Cortex of kidney (tissue), 1 donor: Measurements from ENCODE around the gene MRPS15.
"Not testable (repeated sequence)": the region's sequence is repeated elsewhere in the genome, so short reads cannot be mapped to it uniquely, and the experiment has no call there.

Experiments
- DNase-seq: peaks from one replicate; lab custom pipeline; 2025; lab: John Stamatoyannopoulos, UW

Gene MRPS15

DNA sequence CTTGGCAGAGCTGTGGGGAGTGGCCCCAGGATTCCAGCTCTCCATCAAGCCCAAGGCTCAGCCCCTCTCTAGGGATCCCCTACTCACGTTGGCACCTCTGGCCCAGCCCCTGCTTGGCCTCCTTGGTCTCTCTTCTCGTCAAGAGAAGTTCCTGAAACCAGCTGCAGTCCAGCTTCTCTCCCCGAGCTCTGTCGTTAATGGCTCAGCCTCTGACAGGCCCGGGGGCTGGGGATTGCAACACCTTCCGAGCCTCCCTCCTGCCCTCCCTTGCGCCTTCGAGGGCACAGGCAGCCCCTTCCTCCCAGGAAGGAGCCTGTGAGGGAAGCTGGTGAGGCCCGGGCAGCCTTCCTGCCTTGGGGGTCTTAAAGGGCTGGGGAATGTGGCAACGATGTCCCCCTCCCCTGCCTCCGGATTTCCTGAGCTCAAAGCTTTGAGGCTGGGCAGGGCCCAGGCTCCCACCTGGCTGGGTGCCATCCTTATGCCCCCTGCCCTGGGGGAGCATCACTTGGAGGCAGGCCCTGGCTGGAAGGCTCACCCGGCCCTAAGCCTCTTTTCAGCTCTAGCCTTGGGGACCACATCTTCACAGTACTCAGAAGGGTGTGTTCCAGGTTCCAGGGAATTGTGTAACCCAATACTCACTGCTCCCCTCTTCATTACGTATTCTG, 18.7 kb upstream of the MRPS15 start, which contains the start of gene CSF3R:
TSS of gene CSF3R (minus strand) at position 190 of the 665 bp plus-strand sequence. CDS start 3,417 bp downstream, outside the sequence.
- DNase-seq: no peak

DNA sequence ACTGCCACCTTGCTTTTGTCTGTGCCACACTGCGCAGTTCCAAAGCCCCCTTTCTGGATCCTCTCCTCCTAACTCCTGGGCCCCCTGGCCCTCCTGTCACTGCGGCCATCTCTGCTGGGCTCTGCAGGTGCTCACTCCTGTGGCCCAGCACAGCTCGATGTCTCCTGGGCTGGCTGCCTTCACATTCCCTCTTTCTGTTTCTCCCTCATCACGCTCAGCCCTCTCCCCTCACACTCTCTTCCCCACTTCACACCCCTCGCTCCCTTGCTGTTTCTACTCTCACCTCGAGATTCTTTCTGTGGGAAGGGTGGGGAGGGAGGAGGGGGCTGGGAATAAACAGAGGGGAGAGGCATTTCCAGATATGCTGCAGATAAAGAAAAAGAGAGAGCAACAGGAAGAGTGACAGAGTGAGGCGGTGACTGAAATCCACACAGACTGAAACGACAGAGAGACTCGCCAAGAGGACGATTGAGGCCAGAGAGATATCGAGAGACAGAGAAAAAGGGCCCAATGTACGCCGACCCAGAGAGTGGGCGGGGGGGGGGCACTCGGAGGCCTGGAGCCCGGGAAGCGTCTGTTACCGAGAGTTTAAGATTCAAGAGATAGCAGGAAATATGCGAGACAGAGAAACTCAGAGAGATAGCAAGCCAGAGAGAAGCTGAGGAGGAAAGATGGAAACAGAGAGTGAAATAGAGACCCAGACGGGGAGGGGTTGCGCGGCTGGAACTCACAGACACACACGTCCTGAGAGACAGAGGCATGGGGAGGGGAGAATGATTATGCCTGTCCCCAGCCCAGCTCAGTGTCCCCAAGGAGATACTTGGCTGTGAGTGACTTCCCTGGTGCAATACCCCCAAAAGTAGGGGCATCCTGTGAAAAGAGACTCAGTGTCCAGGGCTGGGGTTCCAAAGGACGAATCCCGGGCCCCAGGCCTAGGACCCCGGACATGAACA, 17.9 kb upstream of the MRPS15 start:
- no peak for DNase-seq

DNA sequence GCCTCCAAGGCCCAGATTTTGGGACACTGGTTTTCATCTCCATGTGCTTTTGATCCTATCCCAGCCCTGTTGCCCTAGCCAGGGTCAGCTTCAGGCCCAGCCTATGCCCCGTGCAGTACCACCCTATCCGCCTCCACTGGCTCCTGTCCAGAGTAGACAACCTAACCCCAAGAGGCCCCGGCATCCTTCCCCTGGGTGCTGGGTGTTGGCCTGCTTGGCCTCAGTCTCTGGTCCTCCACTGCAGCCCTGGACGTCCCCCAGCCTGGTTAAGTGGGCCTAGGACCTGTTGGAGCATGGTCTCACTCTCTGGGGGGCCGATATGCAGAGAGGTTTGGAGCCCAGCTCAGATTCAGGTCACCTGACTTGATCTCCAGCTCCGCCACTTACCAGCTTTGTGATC, 16.9 kb upstream of the MRPS15 start:
- no peak for DNase-seq

DNA sequence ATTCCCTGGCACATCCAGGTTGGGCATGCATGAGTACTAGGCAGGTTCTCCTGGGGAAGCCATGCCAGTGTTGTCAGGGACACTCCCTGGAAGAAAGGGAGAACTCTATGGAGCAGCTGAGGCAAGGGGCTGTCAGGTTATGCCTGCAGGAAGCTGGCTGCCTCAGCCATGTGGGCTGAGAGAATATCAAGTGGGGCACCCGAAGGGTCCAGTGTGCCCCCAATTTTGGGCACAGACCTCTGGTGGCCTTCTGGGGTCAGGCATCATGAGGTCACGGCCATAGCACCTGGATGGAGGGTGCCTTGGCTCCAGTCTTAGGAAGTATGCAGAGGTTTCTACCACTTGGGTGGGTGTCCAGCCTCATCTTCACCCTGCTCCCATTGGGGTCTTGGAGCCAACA, 16.0 kb upstream of the MRPS15 start:
- no peak for DNase-seq

DNA sequence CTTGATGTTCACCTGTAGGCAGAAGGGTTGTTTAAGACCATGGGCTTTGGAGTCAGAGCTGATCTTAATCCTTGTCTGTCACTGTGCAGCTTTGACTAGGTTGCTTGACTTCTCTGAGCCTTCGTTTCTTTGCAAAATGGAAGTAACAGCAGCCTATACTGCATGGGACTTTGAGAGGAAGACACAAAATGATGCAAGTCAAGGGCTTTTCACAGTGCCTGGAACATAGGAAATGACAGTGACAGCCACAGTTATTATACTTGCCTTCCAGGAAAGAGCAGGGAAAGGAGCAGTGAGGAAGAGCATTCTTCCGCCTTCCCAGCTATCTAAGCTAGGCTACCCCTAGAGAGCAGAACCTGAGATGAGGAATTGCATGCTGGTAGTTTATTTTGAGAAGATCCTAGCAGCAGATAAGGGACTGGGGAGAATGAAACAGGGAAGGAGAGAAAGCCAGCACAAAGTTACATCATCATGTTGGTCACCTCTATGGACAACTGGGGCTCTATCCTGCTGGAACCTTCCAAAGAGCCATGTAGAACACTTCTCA, 15.4 kb upstream of the MRPS15 start:
- DNase-seq: no peak

DNA sequence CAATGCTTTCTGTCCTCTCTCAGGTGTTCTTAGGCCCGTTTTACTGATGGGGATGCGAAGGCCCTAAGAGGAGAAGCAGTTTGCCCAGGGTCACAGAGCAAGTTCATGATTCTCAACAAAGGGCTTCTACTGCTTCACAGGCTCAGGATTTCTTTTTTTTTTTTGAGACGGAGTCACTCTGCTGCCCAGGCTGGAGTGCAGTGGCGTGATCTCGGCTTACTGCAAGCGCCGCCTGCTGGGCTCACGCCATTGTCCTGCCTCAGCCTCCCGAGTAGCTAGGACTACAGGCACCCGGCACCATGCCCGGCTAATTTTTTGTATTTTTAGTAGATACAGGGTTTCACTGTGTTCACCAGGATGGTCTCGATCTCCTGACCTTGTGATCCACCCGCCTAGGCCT, 13.4 kb upstream of the MRPS15 start:
- DNase-seq: not testable (repeated sequence)

DNA sequence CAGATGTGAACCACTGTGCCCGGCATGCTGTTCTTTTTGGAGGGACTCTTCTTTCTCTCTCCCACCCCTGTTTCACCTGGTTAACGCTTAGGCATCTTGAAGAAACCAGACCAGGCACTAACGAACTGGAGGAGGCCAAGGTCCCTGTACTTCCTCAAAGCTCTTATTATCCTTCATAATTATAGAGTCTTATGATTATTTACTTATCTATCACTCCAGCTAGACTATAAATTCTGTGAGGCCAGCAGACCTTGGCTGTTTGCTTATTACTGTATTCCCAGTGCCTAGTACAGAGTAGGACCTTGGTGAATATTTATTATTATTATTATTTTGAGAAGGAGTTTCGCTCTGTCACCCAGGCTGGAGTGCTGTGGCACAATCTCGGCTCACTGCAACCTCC, 12.8 kb upstream of the MRPS15 start:
- no peak for DNase-seq

DNA sequence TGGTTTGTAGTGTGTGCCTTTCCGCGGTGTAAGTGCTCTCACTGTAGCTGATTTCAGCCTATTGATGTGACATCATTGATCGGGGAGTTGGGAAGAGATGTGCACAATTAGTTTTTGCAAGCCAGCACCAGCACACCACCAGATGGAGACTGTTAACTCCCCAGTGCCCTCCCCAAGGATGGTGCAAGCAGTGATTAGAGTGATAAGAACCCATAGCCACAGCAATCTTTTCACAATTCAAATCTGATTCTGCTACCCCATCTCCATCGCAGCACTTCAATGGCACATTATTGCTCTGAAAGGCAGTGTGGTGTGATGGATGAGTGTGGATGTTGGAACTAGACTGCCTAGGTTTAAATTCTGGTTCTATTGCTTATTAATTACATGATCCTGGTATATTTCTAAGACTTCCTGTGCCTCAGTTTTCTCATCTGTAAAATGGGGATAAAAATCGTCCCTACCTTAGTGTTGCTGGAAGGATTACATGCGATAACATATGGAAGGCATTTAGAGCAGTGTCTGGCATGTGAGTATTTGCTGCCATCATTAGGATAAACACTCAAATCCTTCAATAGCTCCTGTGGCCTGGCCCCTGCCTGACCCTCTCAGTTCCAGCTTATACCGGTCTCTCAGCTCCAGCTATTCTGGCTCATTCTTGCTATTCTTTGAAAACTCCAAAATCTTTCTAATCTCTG, 11.9 kb upstream of the MRPS15 start:
- no peak for DNase-seq

DNA sequence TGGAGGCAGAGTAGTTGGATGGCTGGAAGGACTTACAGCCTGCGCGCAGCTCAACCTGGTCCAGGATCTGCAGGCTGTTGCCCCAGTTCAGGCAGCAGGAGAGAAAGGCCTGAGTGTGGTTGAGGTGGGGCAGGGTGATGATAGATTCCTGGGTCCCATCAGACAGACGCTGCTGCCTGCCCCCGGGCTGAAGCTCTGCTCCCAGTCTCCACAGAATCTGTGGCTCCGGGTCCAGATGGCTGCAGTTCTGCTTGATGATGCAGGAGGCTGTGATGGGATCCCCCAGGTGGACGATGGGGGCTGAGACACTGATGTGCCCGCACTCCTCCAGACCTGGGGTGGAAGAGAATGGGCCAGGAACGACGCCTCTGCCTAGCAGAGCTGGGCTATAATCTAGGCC, 11.2 kb upstream of the MRPS15 start:
- no peak for DNase-seq

DNA sequence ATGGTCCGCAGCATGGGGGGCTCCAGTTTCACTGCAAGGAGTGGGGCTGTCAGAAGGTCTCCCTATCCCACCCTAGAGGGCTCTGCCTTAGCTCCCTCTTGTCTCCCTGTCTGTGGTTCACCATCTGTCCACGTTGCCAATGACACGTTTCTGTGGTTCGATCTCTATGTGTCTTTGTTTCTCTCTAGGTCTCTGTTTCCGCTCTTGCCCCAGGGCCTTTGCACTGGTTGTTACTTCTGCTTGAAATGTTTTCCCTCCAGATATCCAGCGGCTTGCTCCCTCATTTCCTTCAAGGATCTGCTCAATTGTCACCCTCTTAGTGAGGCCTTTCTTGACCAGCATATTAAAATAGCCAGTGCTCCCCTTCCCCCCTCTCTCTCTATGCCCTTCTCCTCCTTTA, 8.5 kb upstream of the MRPS15 start:
- DNase-seq: no peak

DNA sequence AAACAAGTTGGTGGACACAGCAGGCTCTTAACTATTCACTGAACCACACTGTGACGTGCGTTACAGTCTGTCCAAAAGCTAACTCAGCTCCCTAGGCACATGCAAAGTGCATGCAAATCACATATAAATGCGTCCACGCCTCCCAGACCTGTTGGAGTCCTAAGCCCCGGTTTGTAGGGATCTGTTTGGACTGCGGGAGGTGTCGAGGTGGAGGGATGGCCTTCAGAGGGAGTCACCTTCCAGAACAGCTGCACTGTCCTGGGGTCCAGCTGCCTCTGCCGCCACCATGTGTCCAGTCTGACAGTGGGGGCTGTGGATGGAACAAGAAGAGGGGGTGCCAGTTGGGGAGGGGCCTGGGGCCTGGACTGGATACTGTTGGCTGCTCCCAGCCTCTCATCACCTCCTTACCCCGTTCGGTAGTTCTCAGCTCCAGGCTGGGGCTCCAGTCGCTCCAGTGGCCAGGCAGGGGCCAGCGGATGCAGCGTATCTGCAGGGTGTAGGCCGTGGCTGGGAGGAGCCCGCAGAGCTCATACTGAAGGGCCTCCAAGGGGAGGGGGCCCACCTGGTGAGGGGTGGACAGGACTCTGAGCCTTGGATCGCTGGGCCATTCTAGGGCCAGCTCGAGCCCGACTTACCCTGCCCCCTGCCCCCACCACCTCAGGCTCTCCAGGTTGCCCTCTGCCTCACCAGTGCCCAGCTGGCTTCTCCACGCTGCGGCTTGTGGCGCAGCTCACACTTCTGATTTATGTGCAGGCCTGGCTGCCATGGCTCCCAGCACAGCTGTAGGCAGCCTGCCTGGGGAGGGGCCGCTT, 7.9 kb upstream of the MRPS15 start:
- no peak for DNase-seq

DNA sequence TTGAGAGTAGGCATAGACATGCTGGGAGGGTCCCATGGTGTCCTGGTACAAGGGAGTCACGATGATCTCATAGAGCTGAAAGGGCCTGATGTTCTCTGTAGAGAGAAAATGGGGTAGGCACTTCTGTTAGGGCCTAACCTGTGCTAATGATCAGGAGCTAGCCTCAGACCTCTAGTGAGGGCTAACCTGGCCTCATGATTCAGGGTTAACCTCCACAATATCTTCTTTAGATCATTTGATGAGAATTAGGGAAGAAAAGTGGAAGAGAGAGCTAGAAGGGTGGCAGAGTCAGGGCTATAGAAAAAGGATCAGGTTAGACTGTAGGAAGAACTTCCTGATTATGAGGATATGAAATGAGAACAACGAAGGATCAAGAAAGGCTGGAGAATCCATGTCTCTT, 5.0 kb upstream of the MRPS15 start:
- DNase-seq: no peak

DNA sequence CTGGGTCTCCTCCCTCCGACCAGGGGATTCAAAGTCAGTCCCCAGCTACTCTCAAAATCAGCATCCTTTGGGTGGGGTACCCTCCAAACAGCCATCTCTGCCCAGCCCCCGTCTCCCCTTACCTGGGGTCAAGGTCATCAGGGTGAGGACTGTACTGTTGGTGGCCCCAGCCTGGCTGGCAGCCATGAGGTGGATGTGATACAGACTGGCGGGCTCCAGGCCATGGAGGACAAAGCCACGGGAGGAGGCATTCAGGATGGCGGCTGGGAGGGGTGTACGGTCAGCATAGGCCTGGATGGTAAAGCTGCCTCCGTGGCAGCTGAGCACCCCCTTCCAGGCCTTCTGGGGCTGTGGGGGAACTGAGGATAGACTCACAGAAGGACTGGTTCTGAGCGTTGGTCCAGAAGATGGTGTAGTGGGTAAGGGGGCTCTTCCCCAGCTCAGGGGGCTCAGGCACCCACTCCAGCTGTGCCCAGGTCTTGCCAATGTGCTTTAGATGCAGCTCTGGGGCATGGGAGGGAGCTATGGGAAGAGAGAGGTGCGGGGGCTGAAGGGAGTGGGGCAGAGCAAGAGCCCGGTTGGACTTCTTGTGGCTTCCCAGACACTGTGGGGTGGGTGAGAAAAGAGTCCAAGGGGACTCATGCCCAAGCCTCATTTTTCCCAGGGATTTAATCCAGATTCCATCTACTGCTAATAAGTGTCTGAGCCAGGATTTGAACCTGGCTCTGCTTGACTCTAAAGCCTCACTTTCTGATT, 3.7 kb upstream of the MRPS15 start:
- no peak for DNase-seq

DNA sequence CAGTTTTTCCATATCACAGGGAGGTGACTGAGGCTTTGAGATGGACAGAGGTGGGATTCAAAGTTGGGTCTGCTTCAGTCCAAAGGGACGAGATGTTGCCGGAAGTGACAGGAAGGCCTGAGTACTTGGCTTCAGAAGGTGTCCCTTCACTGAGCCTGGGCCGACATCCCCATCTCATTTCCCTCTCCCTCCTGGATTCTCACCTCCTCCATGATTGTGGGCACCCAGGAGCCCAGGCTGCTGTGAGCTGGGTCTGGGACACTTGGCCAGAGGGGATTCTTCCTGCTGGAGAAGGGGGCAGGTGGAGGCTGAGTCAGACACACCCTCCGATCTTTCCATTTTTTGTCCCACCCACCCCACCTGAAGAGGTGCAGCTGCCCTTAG, 2.8 kb upstream of the MRPS15 start:
- DNase-seq: no peak

DNA sequence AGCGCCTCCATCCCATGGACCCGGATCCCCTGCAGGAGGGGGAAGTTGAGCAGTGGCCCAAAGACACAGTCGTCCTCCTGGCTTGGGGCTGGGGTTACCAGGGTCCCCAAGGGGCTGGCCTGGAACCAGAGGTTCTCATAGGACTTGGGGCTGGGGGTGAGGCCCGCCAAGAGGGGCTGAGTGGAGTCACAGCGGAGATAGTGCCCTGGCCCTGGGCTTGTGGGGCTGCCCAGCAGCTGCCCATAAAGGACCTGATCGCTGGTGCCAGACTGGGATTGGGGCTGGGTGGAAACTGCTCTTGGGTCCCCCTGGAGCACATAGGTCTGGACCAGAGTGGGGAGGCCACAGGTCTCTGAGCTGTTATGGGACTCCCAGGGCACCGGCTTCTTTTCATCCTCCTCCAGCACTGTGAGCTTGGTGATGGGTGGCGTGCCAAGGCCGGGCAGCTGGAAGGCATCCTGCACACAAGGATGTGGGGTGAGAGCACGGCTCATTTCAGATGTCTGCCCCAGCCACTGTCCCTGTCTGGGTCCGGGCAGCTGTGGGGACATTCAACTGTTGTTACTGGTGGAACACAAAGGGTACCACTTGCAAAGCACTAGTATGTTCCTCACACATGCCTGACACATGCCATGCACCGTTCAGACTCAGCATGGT, 2.3 kb upstream of the MRPS15 start:
- no peak for DNase-seq

DNA sequence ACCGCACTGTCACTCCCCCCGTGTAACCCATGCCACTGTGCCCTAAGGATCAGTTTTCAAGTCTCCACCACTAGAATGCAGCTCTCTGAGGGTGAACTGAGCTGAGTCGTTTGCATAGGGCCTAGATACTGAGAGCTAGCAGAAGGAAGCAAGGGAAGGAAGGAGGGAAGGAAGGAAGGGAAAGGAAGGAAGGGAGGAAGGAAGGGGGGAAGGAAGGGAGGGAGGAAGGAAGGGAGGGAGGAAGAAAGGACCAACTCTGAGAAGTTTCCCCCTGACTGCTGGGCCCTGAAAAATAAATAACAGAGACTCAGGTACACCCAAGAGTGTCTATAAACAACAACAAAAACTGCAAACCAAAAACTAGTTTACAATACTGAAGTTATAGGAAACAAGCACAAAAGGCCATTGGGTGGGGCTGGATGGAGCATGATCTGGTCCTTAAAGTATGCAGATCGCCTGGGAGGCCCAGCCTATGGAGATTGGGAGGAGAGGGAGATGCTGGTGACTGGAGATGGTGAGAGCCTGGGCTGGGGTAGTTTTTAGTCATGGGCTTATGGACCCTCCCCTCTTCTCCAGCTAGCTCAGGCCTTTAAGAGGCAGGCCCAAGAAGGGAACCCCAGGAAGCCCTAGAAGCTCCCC, 1.7 kb upstream of the MRPS15 start:
- no peak for DNase-seq

DNA sequence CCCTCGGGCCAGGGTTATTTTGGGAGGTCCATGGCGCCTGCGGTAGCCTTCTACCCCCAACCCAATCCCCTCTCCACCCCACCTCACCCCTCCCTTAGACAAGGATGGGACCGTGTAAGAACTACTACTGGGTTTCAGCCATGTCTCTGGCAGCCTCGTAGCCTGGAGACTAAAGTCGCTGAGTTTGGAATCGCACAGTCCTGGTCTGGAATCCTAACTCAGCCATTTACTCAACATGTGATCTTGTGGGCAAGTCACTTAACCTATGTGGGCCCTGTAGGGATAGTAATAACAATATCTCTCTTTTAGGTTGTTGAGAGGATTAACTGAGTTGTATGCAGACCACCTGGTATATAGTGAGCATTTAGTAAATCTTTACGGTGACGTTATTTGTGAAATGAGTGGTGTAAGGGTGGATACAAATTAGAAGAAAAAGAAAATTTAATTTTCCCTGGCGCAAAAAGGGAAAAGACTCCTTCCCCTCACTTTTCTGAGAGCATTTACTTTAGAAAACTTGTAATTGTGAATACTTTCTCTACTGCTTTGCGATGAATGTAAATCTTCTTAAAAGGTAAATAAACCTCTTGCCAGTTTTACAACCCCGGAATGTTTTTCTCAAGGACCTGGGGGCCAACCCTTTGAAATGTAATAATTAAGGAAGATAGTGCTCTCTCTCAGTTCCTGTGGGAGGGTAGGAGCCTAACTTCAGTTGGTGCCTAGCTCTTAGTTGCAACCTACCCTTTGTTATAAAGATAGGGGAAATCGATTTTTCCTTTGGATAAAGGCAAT, 615 bp upstream of the MRPS15 start:
- no peak for DNase-seq

DNA sequence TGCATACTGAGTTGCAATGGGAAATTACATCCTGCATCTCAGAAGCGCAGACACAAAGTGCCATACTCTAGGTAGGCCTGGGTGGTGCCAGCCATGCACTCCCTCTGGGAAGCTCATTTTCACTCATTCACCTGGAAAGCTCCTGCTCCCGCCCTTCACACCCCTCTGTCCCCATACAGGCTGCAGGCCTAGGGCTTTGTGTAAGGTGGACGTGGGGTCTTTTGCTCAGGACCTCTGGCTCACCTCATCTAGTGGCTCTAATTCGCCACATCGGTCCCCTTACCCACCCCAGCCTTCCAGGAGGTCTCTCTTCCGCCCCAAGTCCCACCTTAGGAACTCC, 751 bp downstream of the MRPS15 start:
- no peak for DNase-seq

DNA sequence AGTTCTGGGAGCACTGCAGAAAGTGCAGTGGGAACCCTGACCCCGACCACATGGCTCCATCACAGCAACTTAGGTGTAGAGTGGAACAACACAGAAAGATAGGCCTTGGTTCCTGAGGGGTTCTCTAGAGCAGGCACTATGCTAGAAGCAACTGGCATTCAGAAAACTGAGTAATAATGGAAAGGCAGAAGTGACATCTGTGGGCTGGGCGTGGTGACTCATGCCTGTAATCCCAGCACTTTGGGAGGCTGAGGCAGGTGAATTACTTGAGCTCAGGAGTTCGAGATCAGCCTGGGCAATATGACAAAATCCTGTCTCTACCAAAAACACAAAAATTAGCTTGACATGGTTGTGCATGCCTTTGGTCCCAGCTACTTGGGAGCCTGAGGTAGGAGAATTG, 5.3 kb downstream of the MRPS15 start:
- no peak for DNase-seq
